ENCODE measurements around the gene ADAM22.

ADAM22 gene

GRCh38 chr7:88127637-88128290 is 193.7 kb downstream of the ADAM22 start:
- in situ Hi-C loops (cut with MboI; ENCODE audit: low sequenced_read_pairs, unreplicated experiment) = no loop called here
- TF ChIP-seq CTCF (IDR thresholded peaks at IDR 0.05; ENCODE audit: borderline replicate concordance, control extremely low read depth, extremely low read depth, insufficient read depth, missing control alignments) = no peak
- no peak for DNase-seq (ENCODE audit: low spot score)

GRCh38 chr7:88132725-88133124 is 198.7 kb downstream of the ADAM22 start:
- peak; percentile 30 for DNase-seq (ENCODE audit: low spot score)
- in situ Hi-C loops (cut with MboI; ENCODE audit: low sequenced_read_pairs, unreplicated experiment) = no loop called here
- no peak for TF ChIP-seq CTCF (IDR thresholded peaks at IDR 0.05; ENCODE audit: borderline replicate concordance, control extremely low read depth, extremely low read depth, insufficient read depth, missing control alignments)

GRCh38 chr7:88140947-88141346 is 206.9 kb downstream of the ADAM22 start:
- no peak for TF ChIP-seq CTCF (IDR thresholded peaks at IDR 0.05; ENCODE audit: borderline replicate concordance, control extremely low read depth, extremely low read depth, insufficient read depth, missing control alignments)
- no peak for DNase-seq (ENCODE audit: low spot score)
- in situ Hi-C loops (cut with MboI; ENCODE audit: low sequenced_read_pairs, unreplicated experiment) = no loop called here

GRCh38 chr7:88141479-88141878 is 207.4 kb downstream of the ADAM22 start:
- in situ Hi-C loops (cut with MboI; ENCODE audit: low sequenced_read_pairs, unreplicated experiment) = no loop called here
- DNase-seq (ENCODE audit: low spot score) = no peak
- no peak for TF ChIP-seq CTCF (IDR thresholded peaks at IDR 0.05; ENCODE audit: borderline replicate concordance, control extremely low read depth, extremely low read depth, insufficient read depth, missing control alignments)

- in situ Hi-C loops (cut with MboI; ENCODE audit: low sequenced_read_pairs, unreplicated experiment) = no loop called here
Measured at GRCh38 chr7:88141953-88142352, 207.9 kb downstream of the ADAM22 start.

GRCh38 chr7:88146616-88147015 is 212.6 kb downstream of the ADAM22 start:
- in situ Hi-C loops (cut with MboI; ENCODE audit: low sequenced_read_pairs, unreplicated experiment) = no loop called here
- no peak for TF ChIP-seq CTCF (IDR thresholded peaks at IDR 0.05; ENCODE audit: borderline replicate concordance, control extremely low read depth, extremely low read depth, insufficient read depth, missing control alignments)

More at GRCh38 chr7:88141953-88142352, 207.9 kb downstream of the ADAM22 start:
- no peak for DNase-seq (ENCODE audit: low spot score)
- TF ChIP-seq CTCF (IDR thresholded peaks at IDR 0.05; ENCODE audit: borderline replicate concordance, control extremely low read depth, extremely low read depth, insufficient read depth, missing control alignments) = no peak

More at GRCh38 chr7:88146616-88147015, 212.6 kb downstream of the ADAM22 start:
- DNase-seq (ENCODE audit: low spot score) = no peak

Data from GM13976 (cell line).